Measurements from ENCODE around the gene PDE9A.

DNA sequence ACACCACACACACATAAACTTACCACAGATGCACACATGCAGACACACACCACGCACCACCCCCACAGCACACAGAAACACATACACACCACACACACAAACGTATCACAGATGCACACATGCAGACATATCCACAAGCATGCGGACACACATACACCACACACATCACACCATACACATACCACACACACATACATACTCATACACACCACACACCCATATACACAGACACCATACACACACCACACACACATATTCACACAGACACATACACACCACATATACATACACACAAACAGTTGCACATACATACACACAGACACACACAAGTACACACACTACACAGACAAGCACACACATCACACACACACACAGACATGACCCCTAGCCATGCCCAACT is 37.5 kb upstream of the PDE9A start:
- TF ChIP-seq, protein P1, sequence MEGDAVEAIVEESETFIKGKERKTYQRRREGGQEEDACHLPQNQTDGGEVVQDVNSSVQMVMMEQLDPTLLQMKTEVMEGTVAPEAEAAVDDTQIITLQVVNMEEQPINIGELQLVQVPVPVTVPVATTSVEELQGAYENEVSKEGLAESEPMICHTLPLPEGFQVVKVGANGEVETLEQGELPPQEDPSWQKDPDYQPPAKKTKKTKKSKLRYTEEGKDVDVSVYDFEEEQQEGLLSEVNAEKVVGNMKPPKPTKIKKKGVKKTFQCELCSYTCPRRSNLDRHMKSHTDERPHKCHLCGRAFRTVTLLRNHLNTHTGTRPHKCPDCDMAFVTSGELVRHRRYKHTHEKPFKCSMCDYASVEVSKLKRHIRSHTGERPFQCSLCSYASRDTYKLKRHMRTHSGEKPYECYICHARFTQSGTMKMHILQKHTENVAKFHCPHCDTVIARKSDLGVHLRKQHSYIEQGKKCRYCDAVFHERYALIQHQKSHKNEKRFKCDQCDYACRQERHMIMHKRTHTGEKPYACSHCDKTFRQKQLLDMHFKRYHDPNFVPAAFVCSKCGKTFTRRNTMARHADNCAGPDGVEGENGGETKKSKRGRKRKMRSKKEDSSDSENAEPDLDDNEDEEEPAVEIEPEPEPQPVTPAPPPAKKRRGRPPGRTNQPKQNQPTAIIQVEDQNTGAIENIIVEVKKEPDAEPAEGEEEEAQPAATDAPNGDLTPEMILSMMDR (conservative IDR thresholded peaks at IDR 0.05; ENCODE audit: low read depth, low read length): no peak
- TF ChIP-seq POLR2A (IDR thresholded peaks at IDR 0.05; ENCODE audit: low read depth, low read length) (no peak), BHLHE40 (IDR thresholded peaks at IDR 0.05; ENCODE audit: low read depth, low read length) (no peak), RAD21 (IDR thresholded peaks at IDR 0.05; ENCODE audit: low read length) (no peak), MAZ (IDR thresholded peaks at IDR 0.05; ENCODE audit: borderline replicate concordance, low read depth, low read length) (no peak), FOS (IDR thresholded peaks at IDR 0.05; ENCODE audit: low read depth, low read length) (no peak), RFX5 (IDR thresholded peaks at IDR 0.05; ENCODE audit: low read depth, low read length) (no peak), CEBPB (IDR thresholded peaks at IDR 0.05; ENCODE audit: low read depth, low read length) (no peak)
- TF ChIP-seq, protein P2, sequence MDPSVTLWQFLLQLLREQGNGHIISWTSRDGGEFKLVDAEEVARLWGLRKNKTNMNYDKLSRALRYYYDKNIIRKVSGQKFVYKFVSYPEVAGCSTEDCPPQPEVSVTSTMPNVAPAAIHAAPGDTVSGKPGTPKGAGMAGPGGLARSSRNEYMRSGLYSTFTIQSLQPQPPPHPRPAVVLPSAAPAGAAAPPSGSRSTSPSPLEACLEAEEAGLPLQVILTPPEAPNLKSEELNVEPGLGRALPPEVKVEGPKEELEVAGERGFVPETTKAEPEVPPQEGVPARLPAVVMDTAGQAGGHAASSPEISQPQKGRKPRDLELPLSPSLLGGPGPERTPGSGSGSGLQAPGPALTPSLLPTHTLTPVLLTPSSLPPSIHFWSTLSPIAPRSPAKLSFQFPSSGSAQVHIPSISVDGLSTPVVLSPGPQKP (IDR thresholded peaks at IDR 0.05; ENCODE audit: borderline replicate concordance, low read depth, low read length): no peak
- TF ChIP-seq, protein P3, sequence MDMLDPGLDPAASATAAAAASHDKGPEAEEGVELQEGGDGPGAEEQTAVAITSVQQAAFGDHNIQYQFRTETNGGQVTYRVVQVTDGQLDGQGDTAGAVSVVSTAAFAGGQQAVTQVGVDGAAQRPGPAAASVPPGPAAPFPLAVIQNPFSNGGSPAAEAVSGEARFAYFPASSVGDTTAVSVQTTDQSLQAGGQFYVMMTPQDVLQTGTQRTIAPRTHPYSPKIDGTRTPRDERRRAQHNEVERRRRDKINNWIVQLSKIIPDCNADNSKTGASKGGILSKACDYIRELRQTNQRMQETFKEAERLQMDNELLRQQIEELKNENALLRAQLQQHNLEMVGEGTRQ (IDR thresholded peaks at IDR 0.05; ENCODE audit: low read depth, low read length): no peak
